Endothelial cell of umbilical vein (primary cell): Measurements from ENCODE around the gene PARP6. TPM values are rescaled to one million over a fixed set of nuclear protein-coding genes. Genes with fewer than 3 reads are reported as not detected.

Experiments
- BruUV-seq: library from RNA; stranded (reverse); fragments of 400-500 nt; replicated peaks from 2 replicates; lab custom pipeline; 2021; lab: Mats Ljungman, UMichigan
- CTCF ChIA-PET: fragments of 300-600, 350-600 bp; sonication (Branson Sonifier 250); formaldehyde crosslinking; loops from one replicate; lab custom pipeline; 2021; ENCODE audit warnings: antibody characterized with exemption, inconsistent platforms; lab: Charles Lee
- POLR2A ChIA-PET: fragments of 300-600, 350-600 bp; sonication (Branson Sonifier 250); formaldehyde crosslinking; loops from one replicate; lab custom pipeline; 2021; ENCODE audit warnings: antibody characterized with exemption, inconsistent platforms; lab: Charles Lee
- DNase-seq: peaks from one replicate; pipeline ENCODE4 v3.0.0-alpha.2; 2011; ENCODE audit warnings: low read depth, low spot score
- FAIRE-seq: peaks from 2 replicates; lab custom pipeline; 2011; peaks lifted over from hg19 to GRCh38; lab: Jason Lieb, UNC
- H2AFZ ChIP-seq: 2 replicates; pipeline ENCODE4 v1.6.0; 2012; ENCODE audit warnings: low read depth, low read length, control low read depth, inconsistent platforms
- H3K27ac ChIP-seq: 2 replicates; pipeline ENCODE4 v1.5.1; 2011; ENCODE audit warnings: low read depth, mild to moderate bottlenecking, control low read depth, low read length, moderate library complexity; ENCODE audit not compliant: insufficient read depth
- H3K27me3 ChIP-seq, 2 experiments: 2 replicates each; pipeline versions ENCODE4 v1.6.0 to v1.6.1; 2011; ENCODE audit warnings: low read length in 2 of 2, mixed read lengths in 1 of 2; ENCODE audit not compliant: control insufficient read depth in 2 of 2, insufficient read depth in 2 of 2
- H3K36me3 ChIP-seq, 2 experiments: 2 replicates in 1 of 2; 3 replicates in 1 of 2; pipeline ENCODE4 v1.5.1; 2011; ENCODE audit warnings: low read length in 2 of 2, mild to moderate bottlenecking in 1 of 2, moderate library complexity in 1 of 2; ENCODE audit not compliant: control insufficient read depth in 2 of 2, insufficient read depth in 2 of 2; ENCODE audit errors: extremely low read depth in 1 of 2
- H3K4me1 ChIP-seq: 3 replicates; pipeline ENCODE4 v1.5.1; 2011; ENCODE audit warnings: mild to moderate bottlenecking, low read length; ENCODE audit not compliant: control insufficient read depth, insufficient read depth; ENCODE audit errors: extremely low read depth
- H3K4me2 ChIP-seq: 2 replicates; pipeline ENCODE4 v1.6.1; 2011; ENCODE audit warnings: low read length, control low read depth, mixed read lengths; ENCODE audit not compliant: insufficient read depth
- H3K4me3 ChIP-seq, 3 experiments: fragments of 200-600 bp in 1 of 3; sonication (generic), shearing (Covaris generic) in 1 of 3; replicated peaks in 1 of 3; 2 replicates each; pipeline ENCODE4 v1.5.1; 2011 to 2016; ENCODE audit warnings: control low read depth in 3 of 3, low read length in 3 of 3, mild to moderate bottlenecking in 2 of 3, inconsistent platforms in 1 of 3, low read depth in 1 of 3, moderate library complexity in 1 of 3; ENCODE audit not compliant: insufficient read depth in 1 of 3
- H3K79me2 ChIP-seq: 2 replicates; pipeline ENCODE4 v1.6.0; 2012; ENCODE audit warnings: low read length, inconsistent platforms; ENCODE audit not compliant: control insufficient read depth, insufficient read depth
- H3K9ac ChIP-seq: replicated peaks from 2 replicates; pipeline ENCODE3; 2011; ENCODE audit warnings: low read length, control low read depth; ENCODE audit not compliant: insufficient read depth; ENCODE audit errors: extremely low read depth
- H3K9me1 ChIP-seq: replicated peaks from 3 replicates; pipeline ENCODE4 v1.6.0; 2011; ENCODE audit warnings: mild to moderate bottlenecking, low read length; ENCODE audit not compliant: control insufficient read depth, insufficient read depth; ENCODE audit errors: extremely low read depth
- H3K9me3 ChIP-seq: replicated peaks from 2 replicates; pipeline ENCODE4 v1.5.1; 2012; ENCODE audit warnings: low read length, inconsistent platforms; ENCODE audit not compliant: control insufficient read depth, insufficient read depth
- H4K20me1 ChIP-seq: replicated peaks from 2 replicates; pipeline ENCODE3; 2011; ENCODE audit warnings: mild to moderate bottlenecking, low read length; ENCODE audit not compliant: control insufficient read depth, insufficient read depth; ENCODE audit errors: extremely low read depth
- EZH2 ChIP-seq: IDR thresholded peaks from 2 replicates; pipeline ENCODE4 v1.6.1; 2012; ENCODE audit warnings: borderline replicate concordance, low read depth, mild to moderate bottlenecking, moderate library complexity, low read length, inconsistent platforms; ENCODE audit not compliant: severe bottlenecking
- FOS ChIP-seq: IDR thresholded peaks from 2 replicates; pipeline ENCODE4 v1.6.1; 2011; ENCODE audit warnings: mild to moderate bottlenecking, low read length, moderate library complexity, borderline replicate concordance; ENCODE audit not compliant: insufficient read depth
- GATA2 ChIP-seq: IDR thresholded peaks from 2 replicates; pipeline ENCODE4 v1.7.0; 2011; ENCODE audit warnings: low read depth, mild to moderate bottlenecking, moderate library complexity, mixed read lengths, low read length; ENCODE audit not compliant: insufficient read length, insufficient read depth
- JUN ChIP-seq: IDR thresholded peaks from 2 replicates; pipeline ENCODE4 v1.6.1; 2011; ENCODE audit warnings: borderline replicate concordance, low read depth; ENCODE audit not compliant: insufficient read length, insufficient read depth
- MYC ChIP-seq: IDR thresholded peaks from one replicate; pipeline ENCODE4 v1.6.1; 2011; ENCODE audit warnings: mild to moderate bottlenecking, low read depth, low read length
- POLR2A ChIP-seq: IDR thresholded peaks from 2 replicates; pipeline ENCODE4 v1.6.1; 2012; ENCODE audit warnings: low read depth, mild to moderate bottlenecking, control low read depth, low read length
- POLR2AphosphoS5 ChIP-seq: IDR thresholded peaks from 2 replicates; pipeline ENCODE4 v1.6.1; 2012; ENCODE audit warnings: low read depth, mild to moderate bottlenecking, control low read depth, low read length, moderate library complexity; ENCODE audit not compliant: insufficient read depth
- dilution Hi-C: fragments of 300-500 bp; cut with MboI; formaldehyde crosslinking; loops from one replicate; pipeline ENCODE4 v1.15.0; 2019; ENCODE audit warnings: low sequenced_read_pairs; ENCODE audit not compliant: extremely low pct_ligation_motif_present
- intact Hi-C: fragments of 100-400 bp; cut with micrococcal nuclease; formaldehyde crosslinking; loops from one replicate; pipeline ENCODE4 v1.10.0; 2022
- polyA plus RNA-seq, 4 experiments: library from polyadenylated mRNA; depleted of rRNA in 3 of 4; stranded (reverse) in 3 of 4; unstranded in 1 of 4; fragments of >200 nt; gene quantifications; 2 replicates each; pipeline versions ENCODE4 v1.2.1 to v1.2.3, GENCODE V29; 2011 to 2012; ENCODE audit warnings: missing spikeins in 1 of 4
- total RNA-seq: library from RNA; stranded (reverse); gene quantifications from 2 replicates; pipeline ENCODE4 v1.2.3, GENCODE V29; 2021
- TF ChIP-seq, protein P1 (sequence below), 2 donors: IDR thresholded peaks; 1 replicate in 1 of 2; 2 replicates in 1 of 2; pipeline ENCODE4 v1.5.1; 2011; ENCODE audit warnings: low read length in 2 of 2, mild to moderate bottlenecking in 2 of 2, moderate library complexity in 2 of 2, control low read depth in 1 of 2, inconsistent platforms in 1 of 2, low read depth in 1 of 2; ENCODE audit not compliant: insufficient read depth in 1 of 2; ENCODE audit errors: extremely low read depth in 1 of 2
- TF ChIP-seq, protein P2 (sequence below): IDR thresholded peaks from 2 replicates; pipeline ENCODE4 v1.6.1; 2011; ENCODE audit not compliant: insufficient read depth, insufficient read length

The PARP6 gene
- total and polyA plus RNA-seq, 2 donors (not counting 3 experiments of a cell fraction or from before 2014, with no cell fraction given) = 41.1 to 53.3 TPM

DNA sequence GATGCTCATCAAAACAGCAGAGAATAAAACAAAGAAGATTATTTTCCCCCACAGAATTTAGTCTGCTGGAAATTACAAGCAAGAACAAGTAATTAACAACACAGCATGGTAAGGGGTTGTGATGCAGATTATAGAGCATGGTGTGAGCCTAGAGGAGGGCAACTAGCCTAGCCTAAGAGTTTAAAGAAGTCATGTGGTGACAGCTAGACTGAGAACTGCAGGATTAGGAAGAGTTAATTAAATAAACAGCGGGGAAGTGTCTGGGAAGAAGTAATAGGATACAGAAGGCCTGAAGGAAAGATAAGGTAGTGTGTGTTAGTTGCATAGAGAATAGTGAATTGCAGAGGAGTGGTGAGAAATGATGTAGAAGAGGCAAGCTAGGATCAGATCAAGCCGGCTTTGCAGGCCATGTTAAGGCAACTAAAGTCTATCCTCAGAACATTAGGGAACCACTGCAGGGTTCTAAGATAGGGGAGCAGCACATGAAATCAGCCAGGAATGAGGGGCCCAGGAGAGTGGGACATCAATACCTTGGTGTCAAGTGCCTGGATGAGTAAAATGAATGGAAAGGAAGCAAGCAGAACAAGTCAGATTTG lies 29.5 kb downstream of the PARP6 start:
- Histone ChIP-seq H3K4me1 (peaks cover 2% of the 10 kb centered on the region), H3K79me2 (no peaks in the 10 kb centered on the region), H3K36me3 (peaks cover 0 to 16% of the 10 kb centered on the region in 2 experiments), H3K9me3 (no peaks in the 10 kb centered on the region), H3K27ac (no peak overlapping the region), H3K4me3 (no peak overlapping the region), H3K27me3 (no peaks in the 10 kb centered on the region), H2AFZ (no peak overlapping the region), H3K9ac (no peak overlapping the region), H3K4me2 (no peak overlapping the region), H3K9me1 (no peaks in the 10 kb centered on the region), H4K20me1 (no peaks in the 10 kb centered on the region)
- TF ChIP-seq, protein P1, sequence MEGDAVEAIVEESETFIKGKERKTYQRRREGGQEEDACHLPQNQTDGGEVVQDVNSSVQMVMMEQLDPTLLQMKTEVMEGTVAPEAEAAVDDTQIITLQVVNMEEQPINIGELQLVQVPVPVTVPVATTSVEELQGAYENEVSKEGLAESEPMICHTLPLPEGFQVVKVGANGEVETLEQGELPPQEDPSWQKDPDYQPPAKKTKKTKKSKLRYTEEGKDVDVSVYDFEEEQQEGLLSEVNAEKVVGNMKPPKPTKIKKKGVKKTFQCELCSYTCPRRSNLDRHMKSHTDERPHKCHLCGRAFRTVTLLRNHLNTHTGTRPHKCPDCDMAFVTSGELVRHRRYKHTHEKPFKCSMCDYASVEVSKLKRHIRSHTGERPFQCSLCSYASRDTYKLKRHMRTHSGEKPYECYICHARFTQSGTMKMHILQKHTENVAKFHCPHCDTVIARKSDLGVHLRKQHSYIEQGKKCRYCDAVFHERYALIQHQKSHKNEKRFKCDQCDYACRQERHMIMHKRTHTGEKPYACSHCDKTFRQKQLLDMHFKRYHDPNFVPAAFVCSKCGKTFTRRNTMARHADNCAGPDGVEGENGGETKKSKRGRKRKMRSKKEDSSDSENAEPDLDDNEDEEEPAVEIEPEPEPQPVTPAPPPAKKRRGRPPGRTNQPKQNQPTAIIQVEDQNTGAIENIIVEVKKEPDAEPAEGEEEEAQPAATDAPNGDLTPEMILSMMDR (IDR thresholded peaks at IDR 0.05; ENCODE audit: extremely low read depth in 1 of 2, insufficient read depth in 1 of 2, low read depth in 1 of 2, low read length in 2 of 2) = no peak
- TF ChIP-seq, protein P2, sequence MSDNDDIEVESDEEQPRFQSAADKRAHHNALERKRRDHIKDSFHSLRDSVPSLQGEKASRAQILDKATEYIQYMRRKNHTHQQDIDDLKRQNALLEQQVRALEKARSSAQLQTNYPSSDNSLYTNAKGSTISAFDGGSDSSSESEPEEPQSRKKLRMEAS = no peak
- TF ChIP-seq GATA2 = no peak
- BruUV-seq = no TSS peak
- no peak for DNase-seq
- dilution Hi-C loops (no loop called here), intact Hi-C loops (no loop called here)
- ChIA-PET POLR2A (no interaction called here), CTCF (interaction anchor here (1.6 to 1.7 kb wide), 2 partner anchors 9 to 13 kb away, joined by 3 to 4 read pairs; no protein-coding TSS in a partner anchor)
- no peak for FAIRE-seq

- Histone ChIP-seq H3K27ac (no peak overlapping the region), H3K4me3 (no peak overlapping the region), H3K36me3 (peaks cover 0 to 16% of the 10 kb centered on the region in 2 experiments), H4K20me1 (no peaks in the 10 kb centered on the region), H3K27me3 (no peaks in the 10 kb centered on the region), H2AFZ (no peak overlapping the region), H3K9ac (no peak overlapping the region), H3K4me1 (peaks cover 18% of the 10 kb centered on the region), H3K9me1 (no peaks in the 10 kb centered on the region), H3K79me2 (no peaks in the 10 kb centered on the region), H3K9me3 (no peaks in the 10 kb centered on the region), H3K4me2 (no peak overlapping the region)
- intact Hi-C loops = loop anchor here (10.0 kb wide), 1 partner anchor 945 kb away; no protein-coding TSS in a partner anchor
- TF ChIP-seq MYC = no peak
- TF ChIP-seq, protein P1 (IDR thresholded peaks at IDR 0.05; ENCODE audit: extremely low read depth in 1 of 2, insufficient read depth in 1 of 2, low read depth in 1 of 2, low read length in 2 of 2) = no peak
- no peak for TF ChIP-seq POLR2A
- no peak for TF ChIP-seq POLR2AphosphoS5
- TF ChIP-seq JUN = no peak
- no peak for TF ChIP-seq FOS
- TF ChIP-seq, protein P2 = no peak
- TF ChIP-seq EZH2 = no peak
- no peak for TF ChIP-seq GATA2
- DNase-seq (no peak), FAIRE-seq (no peak)
- BruUV-seq = no TSS peak
- dilution Hi-C loops = no loop called here
- ChIA-PET POLR2A (no interaction called here), CTCF (interaction anchor here (0.6 to 2.4 kb wide), 2 partner anchors 13 to 327 kb away, joined by 3 to 10 read pairs; no protein-coding TSS in a partner anchor)
Measured at GRCh38 chr15:72239652-72240051, 32.7 kb downstream of the PARP6 start.
